Stimulated activated CD4-positive, alpha-beta T cell treated with anti-CD3 and anti-CD28 coated beads, TNF-alpha, amount 100 ng/mL, for 4 hours (primary cell): ENCODE measurements around the gene KIAA1671.
A peak's percentile ranks its signal among the peaks of the same experiment; 100 is the strongest.
"Not testable (repeated sequence)": the region's sequence is repeated elsewhere in the genome, so short reads cannot be mapped to it uniquely, and the experiment has no call there.

ENCODE experiments used
- DNase-seq, 3 experiments: peaks; one replicate each; pipeline ENCODE4 v3.0.0-alpha.2; 2020; ENCODE audit warnings: low read depth in 3 of 3

KIAA1671 gene

DNA sequence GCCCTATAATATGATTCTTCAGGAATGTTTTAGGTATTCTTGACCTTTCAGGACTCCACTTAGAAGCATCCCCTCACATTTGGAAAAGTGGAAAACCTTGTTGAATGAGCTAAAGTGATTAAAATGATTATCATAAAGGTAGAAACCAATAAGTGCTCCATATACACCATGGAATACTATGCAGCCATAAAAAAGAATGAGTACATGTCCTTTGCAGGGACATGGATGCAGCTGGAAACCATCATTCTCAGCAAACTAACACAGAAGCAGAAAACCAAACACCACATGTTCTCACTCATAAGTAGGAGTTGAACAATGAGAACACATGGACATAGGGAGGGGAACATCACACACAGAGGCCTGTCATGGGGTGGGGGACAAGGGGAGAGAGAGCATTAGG lies 281.2 kb downstream of the KIAA1671 start:
- DNase-seq, result not testable (repeated sequence)

GRCh38 chr22:25235547-25236290 lies 283.2 kb downstream of the KIAA1671 start:
- peak in 2 of 3 experiments; percentile 22 to 36 for DNase-seq

DNA sequence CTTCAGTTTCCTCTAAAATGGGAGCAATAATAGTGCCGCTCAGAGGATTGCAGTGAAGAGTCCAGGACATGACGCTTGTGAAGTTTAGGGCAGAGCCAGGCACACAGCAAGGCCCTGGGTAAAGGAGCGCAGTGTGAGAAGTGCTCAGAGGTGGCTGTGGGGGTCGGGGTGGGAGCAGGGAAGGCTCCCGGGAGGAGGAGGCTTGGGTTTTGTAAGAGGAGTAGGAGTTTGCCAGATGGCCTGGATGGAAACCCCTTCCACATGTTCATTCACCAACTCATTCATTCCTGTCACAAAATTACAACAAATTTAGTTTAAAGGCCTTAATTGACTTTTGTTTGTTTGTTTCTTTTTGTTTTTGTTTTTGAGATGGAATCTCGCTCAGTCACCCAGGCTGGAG lies 283.9 kb downstream of the KIAA1671 start:
- no peak for DNase-seq

- DNase-seq, result no peak
Observed at GRCh38 chr22:25237503-25237902, 285.0 kb downstream of the KIAA1671 start.

- DNase-seq, result not testable (repeated sequence)
Observed at GRCh38 chr22:25238058-25238457, 285.5 kb downstream of the KIAA1671 start.
